Caco-2 (cell line): ENCODE measurements around the gene KIAA1586. TPM values are rescaled to one million over a fixed set of nuclear protein-coding genes. Genes with fewer than 3 reads are reported as not detected.

Source experiments
- BruUV-seq: library from RNA; stranded (reverse); fragments of 400-500 nt; replicated peaks from 2 replicates; lab custom pipeline; 2021; lab: Mats Ljungman, UMichigan
- CTCF ChIA-PET: fragments of 300-600 bp; sonication (Branson Sonifier 250); formaldehyde crosslinking; loops from one replicate; lab custom pipeline; 2022; ENCODE audit warnings: antibody characterized with exemption; lab: Charles Lee
- POLR2A ChIA-PET: fragments of 300-600 bp; sonication (Branson Sonifier 250); formaldehyde crosslinking; loops from one replicate; lab custom pipeline; 2022; ENCODE audit warnings: antibody characterized with exemption; lab: Charles Lee
- DNase-seq, 2 experiments: peaks; one replicate each; pipeline versions ENCODE4 v3.0.0 to v3.0.0-alpha.2; 2020 to 2022
- H3K27me3 ChIP-seq: replicated peaks from 2 replicates; pipeline ENCODE4 v1.6.0; 2011; ENCODE audit warnings: low read length; ENCODE audit not compliant: control insufficient read depth, insufficient read depth
- H3K36me3 ChIP-seq: 2 replicates; pipeline ENCODE4 v1.5.1; 2011; ENCODE audit warnings: low read length; ENCODE audit not compliant: control insufficient read depth, insufficient read depth
- H3K4me1 ChIP-seq: fragments of 250-450 bp; sonication (Bioruptor Pico); 2 replicates; pipeline ENCODE4 v1.5.1; 2020; ENCODE audit warnings: mild to moderate bottlenecking
- H3K4me3 ChIP-seq: 2 replicates; pipeline ENCODE4 v1.5.1; 2011; ENCODE audit warnings: low read depth, mild to moderate bottlenecking, control low read depth, low read length
- H3K9me3 ChIP-seq: fragments of 250-450 bp; sonication (Bioruptor Pico); 2 replicates; pipeline ENCODE4 v1.5.1; 2020; ENCODE audit warnings: mild to moderate bottlenecking, moderate library complexity
- H3K27ac Mint-ChIP-seq: one replicate; pipeline ENCODE4 v1.8.0; 2022; ENCODE audit warnings: mixed read lengths; ENCODE audit not compliant: unreplicated experiment
- H3K27me3 Mint-ChIP-seq: one replicate; pipeline ENCODE4 v1.8.0; 2022; ENCODE audit warnings: mixed read lengths; ENCODE audit not compliant: insufficient read depth, unreplicated experiment
- H3K36me3 Mint-ChIP-seq: one replicate; pipeline ENCODE4 v1.8.0; 2022; ENCODE audit warnings: mild to moderate bottlenecking, mixed read lengths; ENCODE audit not compliant: insufficient read depth, unreplicated experiment
- H3K4me1 Mint-ChIP-seq: one replicate; pipeline ENCODE4 v1.8.0; 2022; ENCODE audit warnings: low read depth, mixed read lengths; ENCODE audit not compliant: unreplicated experiment
- H3K4me3 Mint-ChIP-seq: one replicate; pipeline ENCODE4 v1.8.0; 2022; ENCODE audit warnings: mild to moderate bottlenecking, moderate library complexity, mixed read lengths; ENCODE audit not compliant: unreplicated experiment
- H3K9me3 Mint-ChIP-seq: one replicate; pipeline ENCODE4 v1.8.0; 2022; ENCODE audit warnings: mixed read lengths; ENCODE audit not compliant: unreplicated experiment
- CTCF ChIP-seq, 2 experiments: fragments of 200-600 bp in 1 of 2; IDR thresholded peaks; 1 replicate in 1 of 2; 2 replicates in 1 of 2; pipeline versions ENCODE4 v1.5.1 to v1.8.0; 2011 to 2022; ENCODE audit warnings: antibody characterized with exemption in 1 of 2, control low read depth in 1 of 2, inconsistent platforms in 1 of 2, low read depth in 1 of 2, low read length in 1 of 2, mild to moderate bottlenecking in 1 of 2, moderate library complexity in 1 of 2; ENCODE audit not compliant: insufficient read depth in 1 of 2, severe bottlenecking in 1 of 2, unreplicated experiment in 1 of 2
- intact Hi-C: fragments of 100-400 bp; cut with micrococcal nuclease; formaldehyde crosslinking; loops from one replicate; pipeline ENCODE4 v1.10.0; 2022; ENCODE audit not compliant: unreplicated experiment
- total RNA-seq: library from RNA; stranded (reverse); gene quantifications from 2 replicates; pipeline ENCODE4 v1.2.3, GENCODE V29; 2022

Gene KIAA1586
- total RNA-seq, 1 experiment from 2014 or later = 12.9 TPM

- Mint-ChIP-seq H3K27ac (no peak overlapping the region), H3K4me1 (peaks cover 7% of the 10 kb centered on the region), H3K9me3 (no peaks in the 10 kb centered on the region), H3K27me3 (no peaks in the 10 kb centered on the region), H3K36me3 (peaks cover 71% of the 10 kb centered on the region), H3K4me3 (no peak overlapping the region)
- no peaks in the 10 kb centered on the region; the same call in 1 of the 2 replicates for H3K4me1 ChIP-seq
- H3K9me3 ChIP-seq = no peaks in the 10 kb centered on the region
- ChIA-PET POLR2A (no interaction called here), CTCF (no interaction called here)
- H3K36me3 ChIP-seq = no peaks in the 10 kb centered on the region; the same call in 1 of the 2 replicates
- intact Hi-C loops = no loop called here
- H3K4me3 ChIP-seq = no peak overlapping the region
- BruUV-seq = no TSS peak
- no peaks in the 10 kb centered on the region for H3K27me3 ChIP-seq
- TF ChIP-seq CTCF (IDR thresholded peaks at IDR 0.05; ENCODE audit: insufficient read depth in 1 of 2, low read depth in 1 of 2, low read length in 1 of 2, severe bottlenecking in 1 of 2, unreplicated experiment in 1 of 2) = no peak
- DNase-seq = no peak
Measured at GRCh38 chr6:57097596-57097995, 51.1 kb downstream of the KIAA1586 start.

GRCh38 chr6:57102976-57103375, 56.5 kb downstream of the KIAA1586 start:
- no peak overlapping the region for H3K27ac Mint-ChIP-seq
- ChIA-PET CTCF (no interaction called here), POLR2A (no interaction called here)
- no peaks in the 10 kb centered on the region; the same call in 1 of the 2 replicates for H3K36me3 ChIP-seq
- H3K9me3 Mint-ChIP-seq = no peaks in the 10 kb centered on the region
- H3K36me3 Mint-ChIP-seq = peaks cover 74% of the 10 kb centered on the region
- no peak overlapping the region for H3K4me3 ChIP-seq
- BruUV-seq = no TSS peak
- no peak overlapping the region for H3K4me3 Mint-ChIP-seq
- no peak for DNase-seq
- no peaks in the 10 kb centered on the region for H3K27me3 ChIP-seq
- no peaks in the 10 kb centered on the region for H3K27me3 Mint-ChIP-seq
- TF ChIP-seq CTCF (IDR thresholded peaks at IDR 0.05; ENCODE audit: insufficient read depth in 1 of 2, low read depth in 1 of 2, low read length in 1 of 2, severe bottlenecking in 1 of 2, unreplicated experiment in 1 of 2) = no peak
- no peaks in the 10 kb centered on the region for H3K9me3 ChIP-seq
- no peaks in the 10 kb centered on the region for H3K4me1 Mint-ChIP-seq
- H3K4me1 ChIP-seq = no peaks in the 10 kb centered on the region; the same call in 1 of the 2 replicates
- intact Hi-C loops = no loop called here

GRCh38 chr6:57104336-57104735, 57.8 kb downstream of the KIAA1586 start:
- DNase-seq = no peak
- no peaks in the 10 kb centered on the region for H3K27me3 Mint-ChIP-seq
- peaks cover 67% of the 10 kb centered on the region for H3K36me3 Mint-ChIP-seq
- ChIA-PET POLR2A (no interaction called here), CTCF (interaction anchor here (0.7 kb wide), 1 partner anchor 327 kb away, joined by 3 read pairs; no protein-coding TSS in a partner anchor)
- no peak overlapping the region for H3K27ac Mint-ChIP-seq
- H3K4me3 ChIP-seq = no peak overlapping the region
- no peak overlapping the region for H3K4me3 Mint-ChIP-seq
- no peaks in the 10 kb centered on the region for H3K9me3 Mint-ChIP-seq
- H3K27me3 ChIP-seq = no peaks in the 10 kb centered on the region
- H3K9me3 ChIP-seq = no peaks in the 10 kb centered on the region
- H3K4me1 Mint-ChIP-seq = no peaks in the 10 kb centered on the region
- H3K36me3 ChIP-seq = no peaks in the 10 kb centered on the region; the same call in 1 of the 2 replicates
- intact Hi-C loops = no loop called here
- no peak for TF ChIP-seq CTCF (IDR thresholded peaks at IDR 0.05; ENCODE audit: insufficient read depth in 1 of 2, low read depth in 1 of 2, low read length in 1 of 2, severe bottlenecking in 1 of 2, unreplicated experiment in 1 of 2)
- BruUV-seq = no TSS peak
- no peaks in the 10 kb centered on the region; the same call in 1 of the 2 replicates for H3K4me1 ChIP-seq

Other genes with a start within 250 kb of the KIAA1586 start
- gene BEND6, start 91.6 kb upstream of the KIAA1586 start, total RNA-seq = not detected in 2 replicates
- 57.6 and 62.3 TPM in 2 replicates for gene ZNF451, start 43.5 kb downstream of the KIAA1586 start, total RNA-seq
- gene BAG2, start 125.6 kb downstream of the KIAA1586 start, total RNA-seq = 9.5 and 10.4 TPM in 2 replicates
- gene RAB23, start 175.6 kb downstream of the KIAA1586 start, total RNA-seq = 12.6 and 13.7 TPM in 2 replicates